Left ventricle myocardium inferior (tissue), 1 donor: ENCODE measurements around the gene COBL. TPM values are rescaled to one million over a fixed set of nuclear protein-coding genes. Genes with fewer than 3 reads are reported as not detected.

Experiments used
- DNase-seq: peaks from one replicate; pipeline ENCODE4 v3.0.0-alpha.2; 2020
- H3K27ac ChIP-seq: fragments of 200-600 bp; replicated peaks from 2 replicates; pipeline ENCODE4 v1.8.0; 2021
- H3K27me3 ChIP-seq: fragments of 200-600 bp; 2 replicates; pipeline ENCODE4 v1.8.0; 2021; ENCODE audit warnings: low read depth
- H3K36me3 ChIP-seq: fragments of 200-600 bp; 2 replicates; pipeline ENCODE4 v1.8.0; 2021
- H3K4me1 ChIP-seq: fragments of 200-600 bp; 2 replicates; pipeline ENCODE4 v1.8.0; 2021
- H3K4me3 ChIP-seq: fragments of 200-600 bp; 2 replicates; pipeline ENCODE4 v1.8.0; 2021; ENCODE audit warnings: mild to moderate bottlenecking, moderate library complexity
- H3K9me3 ChIP-seq: fragments of 200-600 bp; replicated peaks from 2 replicates; pipeline ENCODE4 v1.8.0; 2021
- intact Hi-C: fragments of 100-400 bp; cut with micrococcal nuclease; formaldehyde crosslinking; loops from one replicate; pipeline ENCODE4 v1.11.0; 2022
- total RNA-seq: library from RNA; stranded (reverse); fragmentation: NEBNext Ultra II Directional; extraction: Animal tissue kit (Norgen Biotek cat#: 25700); gene quantifications from one replicate; pipeline ENCODE4 v1.2.1, GENCODE V29; 2021
- TF ChIP-seq, protein P1 (sequence below): fragments of 200-600 bp; IDR thresholded peaks from 2 replicates; pipeline ENCODE4 v1.8.0; 2021; ENCODE audit warnings: antibody characterized with exemption, mild to moderate bottlenecking, borderline replicate concordance
- donor health status: DM: no; HTN: yes; CAD: no; lungs with severe emphysema.

COBL gene
- total RNA-seq, 1 donor from 2014 or later, result 77.1 TPM

DNA sequence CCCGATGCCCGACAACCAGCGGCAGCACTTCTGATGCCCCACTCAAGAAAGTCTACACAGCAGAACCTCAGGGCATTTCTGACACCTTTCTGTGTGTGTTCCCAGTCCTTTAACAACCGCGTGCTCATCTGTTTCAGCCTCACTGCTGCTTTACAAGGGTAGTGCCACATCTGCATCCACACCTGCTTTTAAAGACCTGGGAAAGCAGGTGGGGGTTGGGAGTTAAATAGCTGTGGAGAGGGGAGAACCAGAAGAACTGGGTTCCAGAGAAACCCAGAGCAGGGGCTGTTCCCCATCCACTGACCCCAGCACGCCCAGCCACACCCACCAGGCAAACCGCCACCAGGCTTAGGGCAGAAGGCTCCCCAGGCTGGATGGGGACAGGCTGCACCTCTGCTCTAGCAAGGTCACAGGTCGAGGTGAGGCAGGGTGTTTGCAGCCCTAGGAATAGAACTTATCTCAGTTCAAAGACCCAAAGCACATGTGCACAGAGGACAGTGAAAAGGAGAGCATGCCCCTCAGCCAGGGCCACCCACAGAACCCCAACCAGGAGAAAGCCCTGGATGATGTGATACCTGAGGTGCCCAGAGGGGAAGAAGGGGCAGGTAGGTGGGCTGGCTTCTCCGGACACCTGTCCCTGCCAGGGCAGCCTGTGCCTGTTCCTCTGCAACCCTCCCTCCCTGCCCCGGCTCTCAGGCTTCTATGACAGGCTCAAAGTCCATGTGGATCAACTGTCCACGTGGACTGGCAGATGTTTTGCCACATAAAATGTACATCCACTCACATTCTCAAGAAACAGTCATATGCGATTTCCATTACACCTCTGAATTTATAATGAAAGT is 51.3 kb downstream of the COBL start:
- no peak for DNase-seq
- Histone ChIP-seq H3K36me3 (no peaks in the 10 kb centered on the region), H3K27me3 (no peaks in the 10 kb centered on the region), H3K27ac (peak overlapping the region; percentile 84), H3K4me3 (no peak overlapping the region), H3K9me3 (no peaks in the 10 kb centered on the region), H3K4me1 (peaks cover 49% of the 10 kb centered on the region)
- intact Hi-C loops, result no loop called here
- TF ChIP-seq, protein P1, sequence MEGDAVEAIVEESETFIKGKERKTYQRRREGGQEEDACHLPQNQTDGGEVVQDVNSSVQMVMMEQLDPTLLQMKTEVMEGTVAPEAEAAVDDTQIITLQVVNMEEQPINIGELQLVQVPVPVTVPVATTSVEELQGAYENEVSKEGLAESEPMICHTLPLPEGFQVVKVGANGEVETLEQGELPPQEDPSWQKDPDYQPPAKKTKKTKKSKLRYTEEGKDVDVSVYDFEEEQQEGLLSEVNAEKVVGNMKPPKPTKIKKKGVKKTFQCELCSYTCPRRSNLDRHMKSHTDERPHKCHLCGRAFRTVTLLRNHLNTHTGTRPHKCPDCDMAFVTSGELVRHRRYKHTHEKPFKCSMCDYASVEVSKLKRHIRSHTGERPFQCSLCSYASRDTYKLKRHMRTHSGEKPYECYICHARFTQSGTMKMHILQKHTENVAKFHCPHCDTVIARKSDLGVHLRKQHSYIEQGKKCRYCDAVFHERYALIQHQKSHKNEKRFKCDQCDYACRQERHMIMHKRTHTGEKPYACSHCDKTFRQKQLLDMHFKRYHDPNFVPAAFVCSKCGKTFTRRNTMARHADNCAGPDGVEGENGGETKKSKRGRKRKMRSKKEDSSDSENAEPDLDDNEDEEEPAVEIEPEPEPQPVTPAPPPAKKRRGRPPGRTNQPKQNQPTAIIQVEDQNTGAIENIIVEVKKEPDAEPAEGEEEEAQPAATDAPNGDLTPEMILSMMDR, result no peak

DNA sequence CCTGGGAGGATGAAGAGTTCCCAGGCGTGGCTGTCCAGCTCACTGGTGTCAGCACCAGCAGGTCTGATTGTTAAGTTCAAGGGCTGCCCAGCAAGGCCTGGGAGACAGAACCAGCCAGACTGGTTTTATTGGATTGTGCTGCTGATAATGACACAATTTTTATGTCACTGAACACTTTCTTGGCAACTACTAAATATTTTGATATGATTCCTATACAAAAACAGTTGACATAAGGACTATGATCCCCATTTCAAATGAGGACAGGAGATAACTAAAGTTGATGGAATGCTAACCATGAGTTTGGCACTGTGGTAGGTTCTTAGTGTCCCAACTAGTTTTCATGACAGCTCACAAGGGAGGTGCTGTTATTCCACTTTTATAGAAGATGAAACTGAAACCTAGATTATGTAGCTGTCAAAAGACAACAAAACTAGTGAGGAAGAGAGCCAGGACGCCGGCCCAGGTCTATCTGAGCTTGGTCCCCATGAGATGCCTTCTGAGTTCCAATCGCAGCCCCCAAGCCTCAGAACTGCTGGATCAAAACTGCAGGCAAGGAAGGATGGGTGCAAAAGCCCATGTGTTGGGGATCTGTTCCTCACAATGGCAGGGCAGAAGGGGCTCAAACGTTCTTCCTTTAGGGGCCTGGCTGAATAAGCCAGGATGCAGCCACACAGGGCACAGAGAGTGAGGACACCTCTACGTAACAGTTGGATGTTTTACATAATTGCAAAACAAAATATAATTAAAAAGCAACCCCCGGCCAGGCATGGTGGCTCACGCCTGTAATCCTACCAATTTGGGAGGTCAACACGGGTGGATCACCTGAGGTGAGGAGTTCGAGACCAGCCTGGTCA is 52.8 kb downstream of the COBL start:
- peaks cover 56% of the 10 kb centered on the region for H3K4me1 ChIP-seq
- H3K36me3 ChIP-seq, result no peaks in the 10 kb centered on the region
- no peak overlapping the region for H3K4me3 ChIP-seq
- intact Hi-C loops, result no loop called here
- H3K9me3 ChIP-seq, result no peaks in the 10 kb centered on the region
- TF ChIP-seq, protein P1, result no peak
- H3K27me3 ChIP-seq, result no peaks in the 10 kb centered on the region
- H3K27ac ChIP-seq, result peak overlapping the region; percentile 84
- DNase-seq, result no peak

DNA sequence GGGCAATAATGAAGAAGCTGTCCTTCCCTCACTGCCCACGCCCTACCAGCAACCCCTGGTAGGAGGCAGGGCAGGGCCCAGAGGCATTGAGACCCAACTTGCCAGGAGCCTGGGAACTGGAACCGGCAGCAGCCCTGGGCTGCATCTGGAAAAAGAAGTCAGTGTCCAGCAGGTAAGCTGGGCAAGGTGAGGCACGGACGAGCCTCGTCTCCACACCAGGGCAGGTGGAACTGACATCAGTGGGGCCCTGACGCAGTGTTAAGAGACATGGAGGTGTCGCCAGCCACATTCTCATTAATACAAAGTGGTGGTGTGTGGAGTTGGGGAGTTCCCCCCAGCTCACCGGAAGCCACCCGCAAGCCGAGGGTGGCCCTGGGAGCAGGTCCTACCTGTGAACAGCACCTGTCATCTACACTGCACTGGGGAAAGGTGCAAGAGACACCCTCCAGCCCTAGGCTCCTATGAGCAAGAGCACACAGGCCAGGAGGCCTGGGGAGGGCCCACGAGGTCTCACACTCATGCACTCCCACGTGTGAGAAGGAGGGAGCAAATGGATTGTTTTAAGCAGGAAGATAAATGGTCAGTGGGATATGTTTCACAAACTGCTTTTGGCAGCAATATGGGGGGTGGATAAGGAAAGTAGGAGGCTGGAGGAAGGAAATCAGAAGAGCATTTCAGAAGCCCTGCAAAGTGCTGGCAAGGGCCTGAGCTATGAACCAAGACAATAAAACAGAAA is 53.6 kb downstream of the COBL start:
- peaks cover 56% of the 10 kb centered on the region for H3K4me1 ChIP-seq

DNA sequence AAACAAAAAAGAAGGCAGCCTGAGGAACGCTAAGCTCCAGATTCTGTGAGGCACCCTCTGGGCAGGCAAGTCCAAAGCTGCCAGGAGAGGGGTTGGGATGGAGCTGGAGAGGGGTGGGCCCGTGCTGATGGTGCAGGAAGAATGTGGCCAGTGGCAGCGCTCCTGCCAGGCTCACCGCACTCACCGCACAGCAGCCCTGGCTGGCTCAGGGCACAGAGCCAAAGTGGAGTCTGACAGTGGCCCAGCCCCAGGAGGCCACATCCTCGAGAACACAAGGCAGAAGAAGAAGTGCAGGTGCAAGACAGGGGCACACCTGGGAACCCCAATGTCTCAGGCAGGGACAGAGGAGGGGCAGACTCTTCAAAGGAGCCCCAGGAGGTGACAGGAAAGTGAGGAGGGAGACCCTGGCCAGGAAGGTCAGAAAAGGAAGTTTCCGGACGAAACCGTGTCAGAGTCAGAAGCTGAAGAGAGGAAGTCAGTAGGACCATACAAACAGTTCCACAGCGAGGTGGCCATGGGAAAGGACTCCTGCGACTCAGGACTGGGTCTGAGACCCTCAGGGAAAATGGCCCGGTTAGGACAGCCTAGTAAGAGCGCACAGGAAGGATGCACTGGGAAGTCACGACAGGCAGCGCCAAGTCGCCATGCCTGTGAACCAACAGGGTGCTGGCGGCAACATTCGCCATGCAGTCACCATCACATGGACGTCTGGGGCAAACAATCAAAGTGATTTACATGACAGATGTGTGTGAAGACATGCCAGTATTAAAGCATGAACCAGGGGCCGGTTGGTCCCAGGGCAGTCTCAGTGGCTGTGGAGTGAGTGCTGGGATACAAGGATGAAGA is 54.4 kb downstream of the COBL start:
- H3K4me1 ChIP-seq, result peaks cover 56% of the 10 kb centered on the region
- peak overlapping the region; percentile 84 for H3K27ac ChIP-seq
- no peak for DNase-seq
- TF ChIP-seq, protein P1, result no peak
- H3K4me3 ChIP-seq, result no peak overlapping the region
- H3K36me3 ChIP-seq, result no peaks in the 10 kb centered on the region
- H3K9me3 ChIP-seq, result no peaks in the 10 kb centered on the region
- no peaks in the 10 kb centered on the region for H3K27me3 ChIP-seq
- intact Hi-C loops, result no loop called here

More for the DNA sequence above, 53.6 kb downstream of the COBL start:
- no peak overlapping the region for H3K4me3 ChIP-seq
- H3K9me3 ChIP-seq, result no peaks in the 10 kb centered on the region
- TF ChIP-seq, protein P1, result no peak
- peak overlapping the region; percentile 84 for H3K27ac ChIP-seq
- H3K27me3 ChIP-seq, result no peaks in the 10 kb centered on the region
- DNase-seq, result no peak
- H3K36me3 ChIP-seq, result no peaks in the 10 kb centered on the region
- intact Hi-C loops, result no loop called here
